Trophoblast cell (in vitro differentiated cells and primary cell): Measurements from ENCODE around the gene ARHGEF5.
"Not testable (repeated sequence)": the region's sequence is repeated elsewhere in the genome, so short reads cannot be mapped to it uniquely, and the experiment has no call there.

Experiments used
- DNase-seq, 2 donors: peaks; one replicate each; pipeline ENCODE4 v3.0.0-alpha.2; 2016
- H2AFZ ChIP-seq: 2 replicates; pipeline ENCODE4 v1.6.1; 2013; ENCODE audit warnings: low read length, moderate library complexity, mild to moderate bottlenecking; ENCODE audit not compliant: insufficient read depth, poor library complexity
- H2AK5ac ChIP-seq: 2 replicates; pipeline ENCODE4 v1.6.1; 2013; ENCODE audit warnings: mild to moderate bottlenecking, low read length
- H2BK120ac ChIP-seq: 2 replicates; pipeline ENCODE4 v1.6.1; 2013; ENCODE audit warnings: low read length, mild to moderate bottlenecking, moderate library complexity; ENCODE audit not compliant: insufficient read depth, poor library complexity
- H2BK12ac ChIP-seq: 2 replicates; pipeline ENCODE4 v1.6.1; 2013; ENCODE audit warnings: mild to moderate bottlenecking, low read length, moderate library complexity
- H2BK5ac ChIP-seq: 2 replicates; pipeline ENCODE4 v1.6.1; 2013; ENCODE audit warnings: low read length, low read depth, moderate library complexity, mild to moderate bottlenecking; ENCODE audit not compliant: poor library complexity
- H3K14ac ChIP-seq: 2 replicates; pipeline ENCODE4 v1.6.1; 2013; ENCODE audit warnings: mild to moderate bottlenecking, low read length
- H3K18ac ChIP-seq: 2 replicates; pipeline ENCODE4 v1.6.1; 2013; ENCODE audit warnings: mild to moderate bottlenecking, low read length
- H3K23ac ChIP-seq: 2 replicates; pipeline ENCODE4 v1.6.1; 2013; ENCODE audit warnings: low read length
- H3K27ac ChIP-seq: 2 replicates; pipeline ENCODE4 v1.5.1; 2013; ENCODE audit warnings: low read depth, mild to moderate bottlenecking, inconsistent platforms, low read length, moderate library complexity
- H3K27me3 ChIP-seq: 2 replicates; pipeline ENCODE4 v1.6.1; 2013; ENCODE audit warnings: inconsistent platforms, mild to moderate bottlenecking, low read length, moderate library complexity; ENCODE audit not compliant: insufficient read depth
- H3K36me3 ChIP-seq, 2 experiments: 1 replicate in 1 of 2; 2 replicates in 1 of 2; pipeline ENCODE4 v1.6.1; 2013; ENCODE audit warnings: low read length in 2 of 2, mild to moderate bottlenecking in 2 of 2, moderate library complexity in 1 of 2; ENCODE audit not compliant: insufficient read depth in 2 of 2, control insufficient read depth in 1 of 2
- H3K4ac ChIP-seq: 2 replicates; pipeline ENCODE4 v1.6.1; 2013; ENCODE audit warnings: low read depth, mild to moderate bottlenecking, low read length, moderate library complexity
- H3K4me1 ChIP-seq, 2 experiments: 1 replicate in 1 of 2; 2 replicates in 1 of 2; pipeline ENCODE4 v1.6.1; 2013; ENCODE audit warnings: low read length in 2 of 2, mild to moderate bottlenecking in 2 of 2, moderate library complexity in 1 of 2; ENCODE audit not compliant: insufficient read depth in 2 of 2, control insufficient read depth in 1 of 2
- H3K4me2 ChIP-seq: 2 replicates; pipeline ENCODE4 v1.6.1; 2013; ENCODE audit warnings: inconsistent platforms, mild to moderate bottlenecking, low read length, moderate library complexity
- H3K4me3 ChIP-seq: 2 replicates; pipeline ENCODE4 v1.5.1; 2013; ENCODE audit warnings: mild to moderate bottlenecking, low read depth, low read length, inconsistent platforms
- H3K79me1 ChIP-seq: one replicate; pipeline ENCODE4 v1.6.1; 2013; ENCODE audit warnings: low read length
- H3K79me2 ChIP-seq: 2 replicates; pipeline ENCODE4 v1.6.1; 2013; ENCODE audit warnings: low read length, mild to moderate bottlenecking; ENCODE audit not compliant: control insufficient read depth, insufficient read depth, poor library complexity
- H3K9ac ChIP-seq: 2 replicates; pipeline ENCODE4 v1.6.1; 2013; ENCODE audit warnings: mild to moderate bottlenecking, low read length
- H3K9me3 ChIP-seq: 2 replicates; pipeline ENCODE4 v1.6.1; 2013; ENCODE audit warnings: low read depth, mild to moderate bottlenecking, control low read depth, inconsistent platforms, low read length; ENCODE audit not compliant: insufficient read depth
- H4K12ac ChIP-seq: 2 replicates; pipeline ENCODE4 v1.6.1; 2013; ENCODE audit warnings: low read depth, mild to moderate bottlenecking, low read length, moderate library complexity
- H4K8ac ChIP-seq: 2 replicates; pipeline ENCODE4 v1.6.1; 2013; ENCODE audit warnings: low read depth, mild to moderate bottlenecking, low read length, moderate library complexity
- H4K91ac ChIP-seq: one replicate; pipeline ENCODE4 v1.6.1; 2013; ENCODE audit warnings: low read depth, mild to moderate bottlenecking, low read length, moderate library complexity
- WGBS: extraction: QIAGEN DNeasy Blood & Tissue Kit; methylation state at CpG from one replicate; pipeline ENCODE4 v1.1.7; 2013; ENCODE audit warnings: missing lambda C conversion rate; ENCODE audit not compliant: insufficient read length, insufficient coverage; ENCODE audit errors: extremely low coverage; 5-methylcytosine and 5-hydroxymethylcytosine counted together

Gene ARHGEF5

GRCh38 chr7:144414815-144415214 lies 59.6 kb downstream of the ARHGEF5 start:
- H3K79me1 ChIP-seq, result no peaks in the 10 kb centered on the region
- H3K4ac ChIP-seq, result no peak overlapping the region
- H3K9ac ChIP-seq, result no peak overlapping the region
- H3K4me1 ChIP-seq, result peaks cover 0 to 2% of the 10 kb centered on the region in 2 experiments
- H2AFZ ChIP-seq, result no peak overlapping the region
- H4K8ac ChIP-seq, result no peak overlapping the region
- H3K4me3 ChIP-seq, result no peak overlapping the region
- H3K18ac ChIP-seq, result no peak overlapping the region
- no peaks in the 10 kb centered on the region for H3K36me3 ChIP-seq
- H2BK120ac ChIP-seq, result no peak overlapping the region
- no CpG with 5 or more reads among the region's 3 CpGs for WGBS
- no peak overlapping the region for H2BK5ac ChIP-seq
- no peaks in the 10 kb centered on the region for H3K27me3 ChIP-seq
- no peaks in the 10 kb centered on the region for H3K79me2 ChIP-seq
- peaks cover 5% of the 10 kb centered on the region for H3K9me3 ChIP-seq
- H3K14ac ChIP-seq, result no peak overlapping the region
- H3K27ac ChIP-seq, result no peak overlapping the region
- no peak for DNase-seq
- no peak overlapping the region for H2AK5ac ChIP-seq
- H4K12ac ChIP-seq, result no peak overlapping the region
- no peak overlapping the region for H2BK12ac ChIP-seq
- no peak overlapping the region for H3K23ac ChIP-seq
- H4K91ac ChIP-seq, result no peak overlapping the region
- no peak overlapping the region for H3K4me2 ChIP-seq

- no peak overlapping the region for H2AFZ ChIP-seq
- peak; percentile 34 to 54 for DNase-seq
- no peaks in the 10 kb centered on the region for H3K79me1 ChIP-seq
- no peaks in the 10 kb centered on the region for H3K79me2 ChIP-seq
- no peak overlapping the region for H3K23ac ChIP-seq
- no peak overlapping the region for H3K27ac ChIP-seq
- no peak overlapping the region for H3K4me2 ChIP-seq
- no peaks in the 10 kb centered on the region for H3K27me3 ChIP-seq
- no peak overlapping the region for H4K12ac ChIP-seq
- no peak overlapping the region for H2BK12ac ChIP-seq
- H3K4me1 ChIP-seq, result peaks cover 0 to 2% of the 10 kb centered on the region in 2 experiments
- no peak overlapping the region for H4K91ac ChIP-seq
- no peak overlapping the region for H4K8ac ChIP-seq
- peaks cover 5% of the 10 kb centered on the region for H3K9me3 ChIP-seq
- no peak overlapping the region for H3K9ac ChIP-seq
- no peak overlapping the region for H2BK5ac ChIP-seq
- H3K4me3 ChIP-seq, result no peak overlapping the region
- H3K18ac ChIP-seq, result no peak overlapping the region
- no peak overlapping the region for H2AK5ac ChIP-seq
- H2BK120ac ChIP-seq, result no peak overlapping the region
- no peak overlapping the region for H3K4ac ChIP-seq
- no peak overlapping the region for H3K14ac ChIP-seq
- no peaks in the 10 kb centered on the region for H3K36me3 ChIP-seq
These were observed 60.7 kb downstream of the ARHGEF5 start for GRCh38 chr7:144415858-144416257.

- H3K4ac ChIP-seq, result no peak overlapping the region
- H3K18ac ChIP-seq, result no peak overlapping the region
- H4K91ac ChIP-seq, result no peak overlapping the region
- no peak overlapping the region for H2BK12ac ChIP-seq
- H3K27ac ChIP-seq, result no peak overlapping the region
- no peak for DNase-seq
- no peak overlapping the region for H2AK5ac ChIP-seq
- H3K9ac ChIP-seq, result no peak overlapping the region
- H3K23ac ChIP-seq, result no peak overlapping the region
- H2AFZ ChIP-seq, result no peak overlapping the region
- no peak overlapping the region for H2BK5ac ChIP-seq
- H4K12ac ChIP-seq, result no peak overlapping the region
- H3K4me2 ChIP-seq, result no peak overlapping the region
- H3K4me3 ChIP-seq, result no peak overlapping the region
- no peaks in the 10 kb centered on the region for H3K36me3 ChIP-seq
- H3K4me1 ChIP-seq, result peaks cover 0 to 2% of the 10 kb centered on the region in 2 experiments
- no peak overlapping the region for H2BK120ac ChIP-seq
- H3K79me1 ChIP-seq, result no peaks in the 10 kb centered on the region
- peaks cover 5% of the 10 kb centered on the region for H3K9me3 ChIP-seq
- no peaks in the 10 kb centered on the region for H3K79me2 ChIP-seq
- no peaks in the 10 kb centered on the region for H3K27me3 ChIP-seq
- no peak overlapping the region for H3K14ac ChIP-seq
- H4K8ac ChIP-seq, result no peak overlapping the region
These were observed 61.1 kb downstream of the ARHGEF5 start for GRCh38 chr7:144416341-144416740.

- not testable (repeated sequence) for H3K23ac ChIP-seq, H4K8ac ChIP-seq, H3K14ac ChIP-seq, H4K91ac ChIP-seq, H3K79me1 ChIP-seq, H2BK5ac ChIP-seq, H2AK5ac ChIP-seq, H3K4me2 ChIP-seq, H3K4me3 ChIP-seq, H3K27me3 ChIP-seq, H2BK120ac ChIP-seq, H2AFZ ChIP-seq, H3K36me3 ChIP-seq, H3K27ac ChIP-seq, H3K9me3 ChIP-seq, H2BK12ac ChIP-seq, H3K18ac ChIP-seq, H3K4me1 ChIP-seq, H3K9ac ChIP-seq, H3K4ac ChIP-seq, H3K79me2 ChIP-seq, H4K12ac ChIP-seq
- peak in 1 of 2 donors; percentile 64 for DNase-seq
- WGBS, result no CpG with 5 or more reads among the region's 4 CpGs
These were observed 63.7 kb downstream of the ARHGEF5 start for GRCh38 chr7:144418931-144419330.

- H3K9me3 ChIP-seq, H3K79me1 ChIP-seq, H2BK12ac ChIP-seq, H3K4me2 ChIP-seq, H4K91ac ChIP-seq, H3K79me2 ChIP-seq, H3K27me3 ChIP-seq, H3K36me3 ChIP-seq, H3K4me3 ChIP-seq, H2AK5ac ChIP-seq, H4K12ac ChIP-seq, H3K9ac ChIP-seq, H2BK120ac ChIP-seq, H4K8ac ChIP-seq, H3K4me1 ChIP-seq, H3K27ac ChIP-seq, H3K18ac ChIP-seq, H2BK5ac ChIP-seq, H2AFZ ChIP-seq, DNase-seq, H3K4ac ChIP-seq, H3K23ac ChIP-seq, H3K14ac ChIP-seq: not testable (repeated sequence)
- no CpG with 5 or more reads among the region's 2 CpGs for WGBS
These were observed 72.3 kb downstream of the ARHGEF5 start for GRCh38 chr7:144427539-144427938.
